Sigmoid colon (tissue), 4 donors: Measurements from ENCODE around the gene CREB3L2.

Experiments used
- CTCF ChIP-seq, 4 experiments: fragments of 450-650 bp in 3 of 4; fragments of 200-600 bp in 1 of 4; IDR thresholded peaks; one replicate each; pipeline ENCODE4 v1.5.1; 2016 to 2019; ENCODE audit warnings: antibody characterized with exemption in 4 of 4, mild to moderate bottlenecking in 3 of 4, moderate library complexity in 2 of 4
- EP300 ChIP-seq, 4 donors: sonication (generic); formaldehyde crosslinking; IDR thresholded peaks; one replicate each; pipeline ENCODE4 v1.6.1; 2017; ENCODE audit warnings: antibody characterized with exemption in 4 of 4
- POLR2A ChIP-seq, 2 donors: fragments of 450-650 bp; IDR thresholded peaks; one replicate each; pipeline ENCODE4 v1.6.1; 2016; ENCODE audit warnings: antibody characterized with exemption in 2 of 2, mild to moderate bottlenecking in 2 of 2, moderate library complexity in 2 of 2
- POLR2AphosphoS5 ChIP-seq, 4 donors: sonication (generic); formaldehyde crosslinking; IDR thresholded peaks; one replicate each; pipeline ENCODE4 v1.6.1; 2017; ENCODE audit warnings: antibody characterized with exemption in 4 of 4

- TF ChIP-seq POLR2A (IDR thresholded peaks at IDR 0.05), result no peak
- TF ChIP-seq CTCF (IDR thresholded peaks at IDR 0.05), result no peak
- no peak for TF ChIP-seq POLR2AphosphoS5 (IDR thresholded peaks at IDR 0.05)
- TF ChIP-seq EP300 (IDR thresholded peaks at IDR 0.05), result no peak
Observed at GRCh38 chr7:137956591-137956990, 45.3 kb downstream of the CREB3L2 start.
